H1 (cell line): ENCODE measurements around the gene BRICD5. TPM values are rescaled to one million over a fixed set of nuclear protein-coding genes. Genes with fewer than 3 reads are reported as not detected.

Experiments
- JUN ChIP-seq: IDR thresholded peaks from 2 replicates; pipeline ENCODE4 v1.6.1; 2011; ENCODE audit warnings: low read depth, mild to moderate bottlenecking, improper control_type of control experiment, low read length
- PHF8 ChIP-seq: fragments of 200-600 bp; sonication (generic); conservative IDR thresholded peaks from 2 replicates; pipeline ENCODE4 v1.7.1; 2012; ENCODE audit warnings: low read depth, mild to moderate bottlenecking, inconsistent platforms, low read length, moderate library complexity
- POU5F1 ChIP-seq: IDR thresholded peaks from 2 replicates; pipeline ENCODE4 v1.6.1; 2011; ENCODE audit warnings: low read depth, mild to moderate bottlenecking, low read length, moderate library complexity
- RAD21 ChIP-seq, 2 experiments: IDR thresholded peaks in 1 of 2; conservative IDR thresholded peaks in 1 of 2; 2 replicates each; pipeline ENCODE4 v1.6.1; 2011; ENCODE audit warnings: low read depth in 2 of 2, low read length in 2 of 2, improper control_type of control experiment in 1 of 2, inconsistent platforms in 1 of 2, mild to moderate bottlenecking in 1 of 2, moderate library complexity in 1 of 2
- SAP30 ChIP-seq: fragments of 300-600 bp; sonication (generic); IDR thresholded peaks from 2 replicates; pipeline ENCODE4 v1.7.1; 2012; ENCODE audit warnings: low read length, moderate library complexity, mild to moderate bottlenecking, inconsistent platforms; ENCODE audit not compliant: insufficient read depth, insufficient replicate concordance
- SP4 ChIP-seq: IDR thresholded peaks from 2 replicates; pipeline ENCODE4 v1.6.1; 2012; ENCODE audit warnings: low read length, inconsistent platforms
- polyA plus RNA-seq, 7 experiments: library from polyadenylated mRNA; depleted of rRNA in 3 of 7; stranded (reverse) in 5 of 7; unstranded in 2 of 7; fragments of >200 nt in 5 of 7; fragments of 200-250 nt in 2 of 7; gene quantifications; 1 replicate in 5 of 7; 2 replicates in 1 of 7; 4 replicates in 1 of 7; pipeline versions ENCODE4 v1.2.1 to v1.2.3, GENCODE V29; 2011 to 2013; ENCODE audit warnings: missing spikeins in 2 of 7, mixed read lengths in 2 of 7
- total RNA-seq: library from RNA; stranded (reverse); fragmentation: NEBNext Ultra II Directional; extraction: Animal tissue kit (Norgen Biotek cat#: 25700); gene quantifications from 2 replicates; pipeline ENCODE4 v1.2.1, GENCODE V29; 2021
- TF ChIP-seq, protein P1 (sequence below): IDR thresholded peaks from 2 replicates; pipeline ENCODE4 v1.6.1; 2012; ENCODE audit warnings: low read length, inconsistent platforms
- TF ChIP-seq, protein P2 (sequence below): IDR thresholded peaks from 2 replicates; pipeline ENCODE4 v1.6.1; 2012; ENCODE audit warnings: inconsistent platforms

Gene BRICD5
- total and polyA plus RNA-seq, 2 of the 8 experiments (the other 6 are each of a cell fraction or from before 2014, with no cell fraction given) = 8.5 to 14.2 TPM

DNA sequence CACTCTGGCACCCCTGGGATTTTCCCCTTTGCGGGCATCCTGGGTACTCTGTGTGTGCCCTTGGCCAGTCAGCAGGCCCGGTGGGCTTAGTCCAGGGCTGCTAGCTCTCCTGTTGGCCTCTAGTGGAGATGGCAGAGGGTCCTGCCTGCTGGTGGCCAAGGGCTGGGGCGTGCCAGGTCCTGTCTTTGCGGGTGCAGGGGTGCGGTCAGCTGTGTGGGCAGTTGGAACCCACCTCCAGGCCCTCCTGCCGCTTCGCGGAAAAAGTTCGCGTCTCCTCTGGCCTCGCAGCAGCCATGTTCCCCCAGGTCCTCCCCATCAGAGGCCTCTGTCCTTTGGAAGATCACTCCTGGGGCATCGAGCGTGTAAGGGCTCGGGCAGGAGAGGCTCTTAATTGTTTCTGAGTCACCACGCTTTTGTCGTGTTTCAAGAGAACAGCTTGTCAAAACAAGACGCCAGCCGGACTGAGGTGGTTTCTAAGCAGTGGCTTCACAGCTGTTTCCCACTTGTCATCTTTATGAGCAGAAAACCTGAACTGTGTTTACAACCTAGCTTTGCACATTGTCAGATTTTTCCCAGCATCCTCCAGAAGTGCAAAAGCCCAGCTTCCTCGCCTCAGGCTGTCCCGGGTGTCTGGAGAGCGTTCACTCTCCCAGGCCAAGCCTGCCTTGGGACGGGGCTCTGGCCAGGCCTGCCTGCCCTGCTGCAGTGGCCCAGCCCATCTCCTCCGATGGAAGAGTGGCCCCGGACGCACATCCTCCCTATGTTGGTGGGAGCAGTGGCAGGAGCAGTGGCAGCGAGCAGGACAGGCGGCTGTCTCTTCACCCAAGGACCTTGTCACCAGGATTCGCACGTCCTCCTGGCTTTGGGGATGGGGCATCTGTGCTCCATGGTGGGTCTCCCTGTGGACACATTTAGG, 20.6 kb upstream of the BRICD5 start (continued):
- TF ChIP-seq, protein P1, sequence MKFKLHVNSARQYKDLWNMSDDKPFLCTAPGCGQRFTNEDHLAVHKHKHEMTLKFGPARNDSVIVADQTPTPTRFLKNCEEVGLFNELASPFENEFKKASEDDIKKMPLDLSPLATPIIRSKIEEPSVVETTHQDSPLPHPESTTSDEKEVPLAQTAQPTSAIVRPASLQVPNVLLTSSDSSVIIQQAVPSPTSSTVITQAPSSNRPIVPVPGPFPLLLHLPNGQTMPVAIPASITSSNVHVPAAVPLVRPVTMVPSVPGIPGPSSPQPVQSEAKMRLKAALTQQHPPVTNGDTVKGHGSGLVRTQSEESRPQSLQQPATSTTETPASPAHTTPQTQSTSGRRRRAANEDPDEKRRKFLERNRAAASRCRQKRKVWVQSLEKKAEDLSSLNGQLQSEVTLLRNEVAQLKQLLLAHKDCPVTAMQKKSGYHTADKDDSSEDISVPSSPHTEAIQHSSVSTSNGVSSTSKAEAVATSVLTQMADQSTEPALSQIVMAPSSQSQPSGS = no peak
- TF ChIP-seq RAD21 (IDR thresholded peaks at IDR 0.05 in 1 of 2, conservative IDR thresholded peaks at IDR 0.05 in 1 of 2; ENCODE audit: low read depth in 2 of 2, low read length in 2 of 2) (no peak), POU5F1 (no peak), SAP30 (no peak), PHF8 (no peak), SP4 (no peak), JUN (no peak)
- TF ChIP-seq, protein P2, sequence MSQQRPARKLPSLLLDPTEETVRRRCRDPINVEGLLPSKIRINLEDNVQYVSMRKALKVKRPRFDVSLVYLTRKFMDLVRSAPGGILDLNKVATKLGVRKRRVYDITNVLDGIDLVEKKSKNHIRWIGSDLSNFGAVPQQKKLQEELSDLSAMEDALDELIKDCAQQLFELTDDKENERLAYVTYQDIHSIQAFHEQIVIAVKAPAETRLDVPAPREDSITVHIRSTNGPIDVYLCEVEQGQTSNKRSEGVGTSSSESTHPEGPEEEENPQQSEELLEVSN = no peak
- TF ChIP-seq, all 59 proteins: peak for 0
